GM12878 (cell line): ENCODE measurements around the gene ATG3. TPM values are rescaled to one million over a fixed set of nuclear protein-coding genes. Genes with fewer than 3 reads are reported as not detected.
A peak's percentile ranks its signal among the peaks of the same experiment; 100 is the strongest.

Source experiments
- ATAC-seq: fragments of 200-7000 bp; cut with Tn5 transposase; 3 replicates; pipeline ENCODE4 v1.9.1; 2020; ENCODE audit warnings: mild to moderate bottlenecking, moderate library complexity
- BruUV-seq: library from RNA; stranded (reverse); fragments of 400-500 nt; replicated peaks from 2 replicates; lab custom pipeline; 2021; lab: Mats Ljungman, UMichigan
- CTCF ChIA-PET: fragments of 300-600 bp; sonication (Branson Sonifier 250); formaldehyde crosslinking; extraction: SDS; loops from one replicate; lab custom pipeline; 2021; ENCODE audit warnings: inconsistent platforms; lab: Yijun Ruan, JAX
- POLR2A ChIA-PET: fragments of 350-600 bp; formaldehyde crosslinking; extraction: SDS; loops from one replicate; lab custom pipeline; 2021; ENCODE audit warnings: inconsistent platforms; lab: Charles Lee
- RAD21 ChIA-PET: fragments of 300-600 bp; sonication (Branson Sonifier 250); formaldehyde crosslinking; loops from one replicate; lab custom pipeline; 2023; ENCODE audit warnings: antibody characterized with exemption; ENCODE audit not compliant: unreplicated experiment; lab: Charles Lee
- SMC1A ChIA-PET: fragments of 300-600 bp; sonication (Branson Sonifier 250); formaldehyde crosslinking; loops from one replicate; lab custom pipeline; 2023; ENCODE audit not compliant: unreplicated experiment, uncharacterized antibody; lab: Charles Lee
- DNase-seq: peaks from one replicate; pipeline ENCODE4 v3.0.0-alpha.2; 2011; ENCODE audit warnings: low read depth, low spot score
- FAIRE-seq: peaks from 3 replicates; lab custom pipeline; 2011; peaks lifted over from hg19 to GRCh38; lab: Jason Lieb, UNC
- H2AFZ ChIP-seq: 2 replicates; pipeline ENCODE4 v1.6.0; 2011; ENCODE audit warnings: low read depth, low read length, control low read depth; ENCODE audit not compliant: control insufficient read depth
- H3K27ac ChIP-seq: 2 replicates; pipeline ENCODE4 v1.5.1; 2011; ENCODE audit warnings: control low read depth; ENCODE audit not compliant: control insufficient read depth, insufficient read depth
- H3K27me3 ChIP-seq, 2 experiments: replicated peaks in 1 of 2; 2 replicates each; pipeline versions ENCODE4 v1.6.0 to v1.6.1; 2011; ENCODE audit warnings: low read length in 1 of 2; ENCODE audit not compliant: control insufficient read depth in 2 of 2, insufficient read depth in 2 of 2
- H3K36me3 ChIP-seq, 2 experiments: 2 replicates each; pipeline ENCODE4 v1.5.1; 2011; ENCODE audit warnings: low read length in 1 of 2; ENCODE audit not compliant: control insufficient read depth in 2 of 2, insufficient read depth in 2 of 2
- H3K4me1 ChIP-seq: 2 replicates; pipeline ENCODE4 v1.6.1; 2011; ENCODE audit warnings: mild to moderate bottlenecking, low read length, moderate library complexity, mixed read lengths; ENCODE audit not compliant: control insufficient read depth, insufficient read depth
- H3K4me2 ChIP-seq: 2 replicates; pipeline ENCODE4 v1.6.0; 2011; ENCODE audit warnings: control low read depth; ENCODE audit not compliant: control insufficient read depth, insufficient read depth
- H3K4me3 ChIP-seq: fragments of 200-600 bp; sonication (generic); 2 replicates; pipeline ENCODE4 v1.5.1; 2016
- H3K79me2 ChIP-seq: 2 replicates; pipeline ENCODE4 v1.6.0; 2011; ENCODE audit warnings: low read length; ENCODE audit not compliant: control insufficient read depth, insufficient read depth
- H3K9ac ChIP-seq: 2 replicates; pipeline ENCODE4 v1.8.0; 2011; ENCODE audit warnings: low read length, control low read depth, mixed read lengths; ENCODE audit not compliant: control insufficient read depth, insufficient read depth
- H3K9me3 ChIP-seq: replicated peaks from 3 replicates; pipeline ENCODE4 v1.5.1; 2011; ENCODE audit warnings: mild to moderate bottlenecking, low read length; ENCODE audit not compliant: control insufficient read depth, insufficient read depth
- H4K20me1 ChIP-seq: 2 replicates; pipeline ENCODE4 v1.6.0; 2011; ENCODE audit not compliant: control insufficient read depth, insufficient read depth
- GATAD2B ChIP-seq: fragments of 450-650 bp; conservative IDR thresholded peaks from 2 replicates; pipeline ENCODE4 v1.6.1; 2017; ENCODE audit warnings: low read depth, mild to moderate bottlenecking, moderate library complexity
- REST ChIP-seq: IDR thresholded peaks from 2 replicates; pipeline ENCODE4 v1.6.1; 2012; ENCODE audit warnings: mild to moderate bottlenecking, low read depth, low read length
- SPI1 ChIP-seq: IDR thresholded peaks from 2 replicates; pipeline ENCODE4 v1.6.1; 2011; ENCODE audit warnings: low read depth, mild to moderate bottlenecking, low read length, moderate library complexity, borderline replicate concordance; ENCODE audit not compliant: insufficient read depth
- TCF3 ChIP-seq: IDR thresholded peaks from 2 replicates; pipeline ENCODE4 v1.6.1; 2012; ENCODE audit warnings: low read depth, mild to moderate bottlenecking, low read length, borderline replicate concordance; ENCODE audit not compliant: insufficient read depth
- ZBTB11 ChIP-seq: fragments of 450-650 bp; formaldehyde crosslinking; IDR thresholded peaks from 2 replicates; pipeline ENCODE4 v1.5.0; 2022; ENCODE audit warnings: mild to moderate bottlenecking, missing genetic modification characterization
- ZBTB33 ChIP-seq: fragments of 450-650 bp; IDR thresholded peaks from 2 replicates; pipeline ENCODE4 v1.6.1; 2017; ENCODE audit warnings: mild to moderate bottlenecking
- ZNF687 ChIP-seq: fragments of 450-650 bp; IDR thresholded peaks from 2 replicates; pipeline ENCODE4 v1.6.1; 2017; ENCODE audit warnings: mild to moderate bottlenecking, moderate library complexity
- WGBS: methylation state at CpG from one replicate; pipeline ENCODE4 v1.1.6; 2016; ENCODE audit warnings: low lambda C conversion rate; ENCODE audit not compliant: insufficient replicate concordance, insufficient coverage; ENCODE audit errors: missing lambda C conversion rate; 5-methylcytosine and 5-hydroxymethylcytosine counted together
- in situ Hi-C: fragments of 300-500 bp; cut with MboI; formaldehyde crosslinking; loops from 9 replicates; pipeline ENCODE4 v1.14.3; 2018; ENCODE audit warnings: mixed read lengths
- intact Hi-C: fragments of 100-400 bp; cut with micrococcal nuclease; formaldehyde crosslinking; loops from one replicate; pipeline ENCODE4 v1.14.2; 2022; ENCODE audit not compliant: unreplicated experiment
- polyA plus RNA-seq, 11 experiments: library from polyadenylated mRNA; depleted of rRNA in 4 of 11; unstranded in 6 of 11; stranded (reverse) in 5 of 11; fragments of >200 nt; fragmentation: Nextera tagmentation in 4 of 11; fragmentation: Illumina TruSeq in 1 of 11; extraction: Ambion mirVana in 4 of 11; extraction: Trizol in 1 of 11; gene quantifications; 1 replicate in 1 of 11; 2 replicates in 10 of 11; pipeline versions ENCODE4 v1.2.1 to v1.2.3, GENCODE V29; 2011 to 2016; ENCODE audit warnings: inconsistent platforms in 2 of 11, missing spikeins in 2 of 11, low read depth in 1 of 11
- total RNA-seq, 4 experiments: library from RNA; depleted of rRNA in 3 of 4; stranded (reverse); fragments of >200 nt in 3 of 4; fragmentation: Illumina TruSeq in 1 of 4; extraction: Trizol in 1 of 4; gene quantifications; 2 replicates each; pipeline versions ENCODE4 v1.2.1 to v1.2.3, GENCODE V29; 2013 to 2021

ATG3 gene
- total and polyA plus RNA-seq, 10 of the 15 experiments (the other 5 are each of a cell fraction or from before 2014, with no cell fraction given): 49.8 to 97.0 (median 63.6) TPM

DNA sequence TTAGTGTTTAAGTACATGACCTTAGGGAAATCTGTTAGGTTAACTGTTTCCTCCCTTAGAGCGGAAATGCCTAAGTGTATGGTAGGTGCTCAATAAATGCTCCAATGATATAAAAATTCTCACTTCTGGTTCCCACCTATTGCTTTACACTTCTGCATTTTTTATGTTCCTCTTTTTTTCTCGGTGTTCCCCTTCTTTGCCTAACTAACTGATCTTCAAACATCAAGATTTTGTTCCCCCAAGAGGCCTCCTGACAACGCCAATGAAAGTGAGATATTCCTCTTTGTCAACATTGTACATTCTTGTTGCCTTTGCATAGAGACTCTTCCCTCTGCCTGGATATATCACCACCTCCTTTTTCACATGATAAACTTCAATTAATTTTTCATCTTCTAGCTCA is 17.5 kb upstream of the ATG3 start:
- ChIA-PET POLR2A (no interaction called here), CTCF (interaction anchor here (0.9 to 1.6 kb wide), 5 partner anchors 12 to 286 kb away, joined by 3 to 8 read pairs (median 3); partner anchors contain the start of gene SLC9C1), SMC1A (interaction anchor here (0.7 to 2.6 kb wide), 7 partner anchors 9 to 468 kb away, joined by 3 to 13 read pairs (median 4); no protein-coding TSS in a partner anchor), RAD21 (interaction anchor here (1.1 to 1.5 kb wide), 2 partner anchors 10 to 14 kb away, joined by 3 to 6 read pairs; no protein-coding TSS in a partner anchor)
- H3K27ac ChIP-seq: no peak overlapping the region
- no peak overlapping the region for H2AFZ ChIP-seq
- no peaks in the 10 kb centered on the region for H3K79me2 ChIP-seq
- BruUV-seq: no TSS peak
- in situ Hi-C loops (no loop called here), intact Hi-C loops (no loop called here)
- no peak overlapping the region for H3K4me3 ChIP-seq
- H3K36me3 ChIP-seq: peaks cover 0 to 8% of the 10 kb centered on the region in 2 experiments; a peak in 2 of 4 replicates
- H3K4me2 ChIP-seq: no peak overlapping the region
- H3K9ac ChIP-seq: no peak overlapping the region
- FAIRE-seq (peak; percentile 13), ATAC-seq (no peak), DNase-seq (no peak)
- H4K20me1 ChIP-seq: no peaks in the 10 kb centered on the region
- H3K9me3 ChIP-seq: no peaks in the 10 kb centered on the region
- TF ChIP-seq ZBTB33 (no peak), TCF3 (no peak), ZNF687 (no peak), ZBTB11 (CRISPR knock-in tag) (no peak), REST (no peak), SPI1 (peak; percentile 48; the same call in 1 of the 2 replicates), GATAD2B (no peak)
- whole genome bisulfite sequencing: 44% methylated on average over 3 of the region's 3 CpGs
- H3K27me3 ChIP-seq: no peaks in the 10 kb centered on the region
- H3K4me1 ChIP-seq: no peaks in the 10 kb centered on the region
